Activated CD4-positive, alpha-beta T cell treated with anti-CD3 and anti-CD28 coated beads, Interleukin-2, amount 10 ng/mL, durations not matched to agents 24 days and 14 days (primary cell): ENCODE data around the gene PRDM16. TPM values are rescaled to one million over a fixed set of nuclear protein-coding genes. Genes with fewer than 3 reads are reported as not detected.
A peak's percentile ranks its signal among the peaks of the same experiment; 100 is the strongest.

Source experiments
- DNase-seq: peaks from one replicate; pipeline ENCODE4 v3.0.0; 2022
- H3K27ac Mint-ChIP-seq: one replicate; pipeline ENCODE4 v1.8.0; 2022; ENCODE audit warnings: mild to moderate bottlenecking, mixed read lengths
- H3K27me3 Mint-ChIP-seq: one replicate; pipeline ENCODE4 v1.8.0; 2022; ENCODE audit warnings: mixed read lengths
- H3K36me3 Mint-ChIP-seq: one replicate; pipeline ENCODE4 v1.8.0; 2022; ENCODE audit warnings: low read depth, mild to moderate bottlenecking, mixed read lengths
- H3K4me1 Mint-ChIP-seq: one replicate; pipeline ENCODE4 v1.8.0; 2021; ENCODE audit warnings: mixed read lengths
- H3K4me3 Mint-ChIP-seq: one replicate; pipeline ENCODE4 v1.8.0; 2022; ENCODE audit warnings: mild to moderate bottlenecking, moderate library complexity, mixed read lengths
- H3K9me3 Mint-ChIP-seq: one replicate; pipeline ENCODE4 v1.8.0; 2021; ENCODE audit warnings: mixed read lengths
- intact Hi-C: fragments of 100-400 bp; cut with micrococcal nuclease; formaldehyde crosslinking; loops from one replicate; pipeline ENCODE4 v1.15.1; 2023
- total RNA-seq: library from RNA; stranded (reverse); gene quantifications from 2 replicates; pipeline ENCODE4 v1.2.3, GENCODE V29; 2022

PRDM16 gene
- total RNA-seq, 1 donor from 2014 or later = not detected

GRCh38 chr1:3482378-3482849, 413.4 kb downstream of the PRDM16 start:
- no peaks in the 10 kb centered on the region for H3K27me3 Mint-ChIP-seq
- no peak overlapping the region for H3K27ac Mint-ChIP-seq
- H3K9me3 Mint-ChIP-seq = no peaks in the 10 kb centered on the region

DNA sequence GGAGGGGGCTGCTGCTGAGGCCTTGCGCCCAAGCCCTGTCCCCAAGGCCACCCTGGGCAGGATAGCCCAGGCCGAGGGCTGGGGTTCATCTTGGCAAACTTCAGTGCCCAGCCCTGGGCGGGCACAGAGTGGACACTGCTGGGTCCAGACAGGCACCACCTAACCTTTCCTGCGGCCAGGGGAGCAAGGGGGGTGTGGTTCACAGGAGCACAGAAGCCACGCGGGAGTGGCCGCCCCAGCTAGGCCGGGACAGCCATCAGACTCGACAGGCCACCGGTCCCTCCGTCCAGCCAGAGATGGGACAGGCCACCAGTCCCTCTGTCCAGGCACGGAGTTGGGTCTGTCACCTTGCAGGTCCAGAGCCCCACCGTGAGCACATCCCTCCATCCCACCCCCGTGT, 414.4 kb downstream of the PRDM16 start:
- Mint-ChIP-seq H3K27ac (no peak overlapping the region), H3K4me1 (no peaks in the 10 kb centered on the region), H3K4me3 (no peak overlapping the region), H3K9me3 (no peaks in the 10 kb centered on the region), H3K36me3 (no peaks in the 10 kb centered on the region), H3K27me3 (no peaks in the 10 kb centered on the region)
- intact Hi-C loops = no loop called here
- no peak for DNase-seq

More at GRCh38 chr1:3482378-3482849, 413.4 kb downstream of the PRDM16 start:
- H3K4me1 Mint-ChIP-seq = no peaks in the 10 kb centered on the region
- DNase-seq = no peak
- no peaks in the 10 kb centered on the region for H3K36me3 Mint-ChIP-seq
- intact Hi-C loops = no loop called here
- H3K4me3 Mint-ChIP-seq = no peak overlapping the region

DNA sequence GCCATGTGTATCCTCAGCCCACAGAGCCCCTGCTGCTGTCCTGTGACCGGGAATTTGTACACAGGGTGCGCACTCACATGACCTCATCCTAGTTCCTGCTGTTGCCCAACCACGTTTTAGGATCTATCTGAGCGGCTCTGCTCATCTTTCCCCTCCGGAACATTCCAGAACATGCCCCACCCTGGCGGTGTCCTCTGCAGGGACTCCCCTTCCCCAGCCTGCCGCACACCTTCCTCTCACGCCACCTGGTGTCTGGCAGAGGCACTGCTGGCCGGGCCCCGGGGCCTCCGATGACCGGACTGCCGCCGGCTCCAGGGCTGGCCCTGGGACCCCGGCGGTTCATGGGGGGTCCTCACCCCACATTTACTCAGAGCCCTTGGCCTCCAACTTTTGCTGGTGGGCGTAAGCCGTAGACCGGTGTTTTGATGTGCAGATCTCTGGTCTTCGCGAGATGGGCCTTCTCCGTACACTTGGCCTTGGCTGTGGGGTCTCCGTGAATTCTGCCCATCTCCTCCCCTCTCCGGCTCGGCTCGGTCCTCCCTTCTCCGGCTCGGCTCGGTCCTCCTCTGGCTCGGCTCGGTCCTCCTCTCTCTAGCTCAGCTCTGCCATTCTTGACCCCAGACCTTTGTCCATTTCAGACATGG, 414.9 kb downstream of the PRDM16 start:
- DNase-seq = peak; percentile 86
- intact Hi-C loops = loop anchor here (1.0 kb wide), 1 partner anchor 31 kb away; no protein-coding TSS in a partner anchor
- no peaks in the 10 kb centered on the region for H3K27me3 Mint-ChIP-seq
- no peak overlapping the region for H3K4me3 Mint-ChIP-seq
- H3K27ac Mint-ChIP-seq = no peak overlapping the region
- H3K36me3 Mint-ChIP-seq = no peaks in the 10 kb centered on the region
- H3K4me1 Mint-ChIP-seq = no peaks in the 10 kb centered on the region
- H3K9me3 Mint-ChIP-seq = no peaks in the 10 kb centered on the region

DNA sequence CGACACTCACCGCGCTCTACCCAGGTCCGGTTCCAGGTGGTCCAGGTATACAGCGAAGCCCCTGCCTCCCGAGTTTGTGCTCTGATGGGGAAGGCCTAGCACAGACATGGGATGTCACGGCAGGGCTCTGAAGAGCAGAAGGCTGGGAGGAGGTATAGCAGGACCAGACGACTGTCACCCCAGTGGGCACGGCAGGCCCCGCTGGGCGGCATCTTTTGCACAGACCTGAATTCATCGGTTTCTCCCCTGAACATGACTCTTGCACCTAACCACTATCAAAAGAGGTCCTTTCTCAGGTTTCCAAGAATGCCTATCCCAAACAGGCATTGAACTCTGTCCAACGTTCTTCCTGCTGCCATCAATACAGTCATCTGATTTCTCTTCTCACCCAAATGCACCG, 416.0 kb downstream of the PRDM16 start:
- Mint-ChIP-seq H3K9me3 (no peaks in the 10 kb centered on the region), H3K36me3 (no peaks in the 10 kb centered on the region), H3K27me3 (no peaks in the 10 kb centered on the region), H3K4me1 (no peaks in the 10 kb centered on the region), H3K27ac (no peak overlapping the region), H3K4me3 (no peak overlapping the region)
- no peak for DNase-seq
- intact Hi-C loops = no loop called here

Other genes with a start within 250 kb of the PRDM16 start
- gene ACTRT2, start 47.7 kb upstream of the PRDM16 start, total RNA-seq = not detected in 2 replicates